GM18499 (cell line): ENCODE data around the gene PCDH9.

Experiments used
- ATAC-seq: cut with Tn5 transposase; IDR thresholded peaks from one replicate; pipeline ENCODE4 v1.9.1; 2021; ENCODE audit warnings: moderate number of reproducible peaks; ENCODE audit not compliant: insufficient read depth, unreplicated experiment

Gene PCDH9

DNA sequence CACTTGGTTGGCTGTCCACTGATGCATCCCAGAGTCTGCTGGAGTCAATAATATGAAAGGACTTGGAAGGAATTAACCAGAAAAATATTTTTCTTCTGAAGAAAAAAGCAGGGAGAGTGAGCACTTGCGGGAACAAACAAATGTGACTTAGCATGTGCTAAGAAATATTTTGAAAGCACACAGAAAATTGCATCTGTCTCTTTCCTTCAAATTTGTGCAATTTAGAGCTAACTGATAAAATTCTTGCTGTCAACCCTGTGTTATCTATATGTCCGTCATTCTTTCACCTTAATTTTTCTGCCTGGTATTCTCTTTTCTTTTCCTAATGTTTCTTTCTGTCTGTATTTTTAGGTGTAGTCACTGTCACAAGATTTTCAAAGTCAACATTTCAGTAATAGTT, 852.6 kb downstream of the PCDH9 start:
- no peak for ATAC-seq

DNA sequence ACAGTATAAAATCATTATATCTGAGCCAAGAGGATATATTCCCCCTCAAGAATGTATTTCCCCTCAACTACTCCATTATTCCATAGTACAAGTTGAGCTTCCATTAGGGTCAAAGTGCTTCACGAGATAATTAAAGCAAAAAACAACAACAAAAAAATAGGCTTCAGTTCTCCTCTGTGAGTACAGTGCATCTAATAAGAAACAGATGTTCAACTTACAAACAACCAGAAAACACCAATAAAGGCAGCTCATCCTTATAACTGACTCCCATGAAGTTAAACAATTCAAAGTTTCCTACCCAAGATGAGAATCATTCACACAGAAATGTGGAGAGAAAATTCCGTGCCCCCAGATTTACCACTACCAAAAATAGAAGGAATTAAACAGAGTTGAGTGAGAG, 854.4 kb downstream of the PCDH9 start:
- ATAC-seq = no peak

DNA sequence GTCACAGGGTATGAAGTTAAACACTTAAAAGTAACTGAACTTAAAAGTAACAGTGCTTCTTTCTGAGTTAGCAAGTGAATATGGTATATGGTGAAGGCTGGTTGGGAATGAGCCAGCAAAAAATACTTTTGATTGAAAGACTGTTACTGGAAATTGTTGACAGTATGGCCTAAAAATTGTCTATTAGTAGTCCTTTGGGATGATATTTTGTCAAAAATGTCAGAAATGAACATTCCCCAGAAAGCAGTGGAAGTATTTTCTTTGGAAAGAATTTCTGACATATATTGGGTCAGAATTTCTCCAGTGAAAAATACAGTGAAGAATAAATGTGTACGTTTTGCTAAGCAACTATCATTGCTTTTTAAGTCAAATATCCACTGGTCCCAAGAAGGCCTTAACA, 860.5 kb downstream of the PCDH9 start:
- ATAC-seq = no peak

DNA sequence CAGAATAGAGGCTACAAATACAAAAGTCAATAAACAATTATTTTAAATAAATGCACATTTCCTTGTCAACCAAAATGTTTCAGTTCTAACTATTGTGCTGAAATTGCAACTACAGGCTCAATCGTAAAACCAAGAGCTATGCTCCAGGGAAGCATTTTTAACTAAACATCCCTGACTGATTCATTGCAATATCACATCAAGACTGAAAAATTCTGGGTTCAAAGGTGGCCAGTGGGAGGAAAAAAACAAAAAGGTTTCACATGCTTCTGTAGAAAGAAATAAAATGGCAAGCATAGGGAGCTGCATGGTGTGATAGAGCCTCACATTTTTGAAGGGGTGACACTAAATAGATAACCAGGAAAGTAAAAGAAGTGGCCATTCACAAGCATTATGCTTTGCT, 862.8 kb downstream of the PCDH9 start:
- no peak for ATAC-seq

DNA sequence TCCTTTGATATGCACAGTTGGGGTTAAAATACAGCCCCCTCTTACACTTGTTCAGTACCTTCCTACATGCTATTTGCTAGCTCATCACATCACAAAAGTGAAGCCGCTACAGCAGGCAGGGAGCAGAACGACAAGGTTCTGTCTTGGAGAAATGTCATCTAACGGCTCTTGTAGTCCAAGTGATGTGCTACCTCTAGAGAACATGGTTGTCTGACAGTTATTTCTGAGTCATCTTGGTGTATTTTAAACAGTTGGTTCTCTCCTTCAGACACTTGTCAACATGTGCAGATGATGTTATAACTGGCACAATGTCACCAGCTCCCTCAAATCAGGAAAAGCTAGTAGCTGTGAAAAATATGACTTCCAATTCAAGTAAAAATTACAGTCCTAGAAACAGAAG, 865.0 kb downstream of the PCDH9 start:
- ATAC-seq = no peak

DNA sequence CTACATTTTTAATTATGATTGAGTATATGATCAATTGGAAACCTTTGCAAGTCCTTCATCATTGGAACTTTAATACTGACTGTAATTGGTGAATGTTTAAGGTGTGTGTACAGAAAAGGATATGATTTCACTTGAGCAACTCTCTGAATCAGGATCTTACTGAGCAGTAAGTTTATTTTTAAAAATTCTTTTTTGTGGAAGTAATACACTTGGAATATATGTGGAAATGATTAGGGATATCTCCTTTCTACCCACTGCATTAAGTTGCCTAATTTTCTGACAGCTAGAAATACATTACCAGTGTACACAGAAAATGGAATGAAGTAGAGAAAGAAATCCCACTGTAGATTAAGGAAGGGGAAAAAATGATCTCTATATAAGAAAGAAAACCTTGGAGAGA, 865.8 kb downstream of the PCDH9 start:
- no peak for ATAC-seq

DNA sequence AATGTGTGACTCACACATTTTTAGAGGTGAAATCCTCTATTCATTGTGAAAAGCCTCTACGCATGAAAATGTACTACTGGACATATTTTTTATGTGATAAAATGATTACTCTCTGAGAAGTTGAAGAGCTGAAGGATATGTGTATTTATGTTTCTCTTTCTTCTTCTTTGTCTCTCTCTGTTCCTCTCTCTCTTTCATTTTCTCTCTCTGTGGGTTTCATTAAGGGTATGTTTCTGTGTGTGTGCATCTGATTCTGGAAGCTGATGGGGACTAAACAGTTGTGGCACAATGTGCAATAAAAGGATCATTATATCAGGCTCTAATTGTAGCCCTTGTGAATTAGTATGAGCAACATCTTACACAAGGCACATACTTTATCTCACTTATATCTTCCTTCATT, 867.7 kb downstream of the PCDH9 start:
- ATAC-seq = no peak

DNA sequence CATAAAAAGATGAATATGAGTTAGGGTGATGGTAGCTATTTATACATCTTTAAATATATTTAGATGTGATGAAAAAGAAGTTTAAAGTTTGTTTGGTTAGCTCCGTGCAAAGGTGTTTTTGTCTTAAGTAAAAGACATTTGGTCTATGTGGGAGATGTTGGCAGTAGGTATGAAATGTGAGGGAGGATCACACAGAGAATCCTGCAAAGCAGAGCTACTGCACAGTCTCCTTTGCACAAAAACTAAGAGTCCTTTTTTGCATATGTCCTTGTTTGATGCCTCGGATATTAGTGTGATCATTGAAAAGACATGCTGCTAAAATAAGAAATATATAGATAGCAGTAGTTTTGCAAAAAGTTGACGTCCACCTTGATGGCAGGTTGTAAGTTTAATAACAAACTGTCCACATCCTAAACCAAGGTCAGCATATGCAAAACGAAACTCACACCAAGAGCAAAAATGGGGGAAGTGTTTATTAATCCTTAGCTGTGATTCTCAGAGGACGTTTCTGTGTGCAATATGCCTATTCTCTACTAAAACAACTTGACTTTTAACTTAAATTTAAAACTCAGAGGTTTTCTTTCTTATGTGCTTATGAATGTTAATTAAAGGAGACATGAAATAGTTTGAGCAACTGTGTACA, 870.1 kb downstream of the PCDH9 start:
- no peak for ATAC-seq

DNA sequence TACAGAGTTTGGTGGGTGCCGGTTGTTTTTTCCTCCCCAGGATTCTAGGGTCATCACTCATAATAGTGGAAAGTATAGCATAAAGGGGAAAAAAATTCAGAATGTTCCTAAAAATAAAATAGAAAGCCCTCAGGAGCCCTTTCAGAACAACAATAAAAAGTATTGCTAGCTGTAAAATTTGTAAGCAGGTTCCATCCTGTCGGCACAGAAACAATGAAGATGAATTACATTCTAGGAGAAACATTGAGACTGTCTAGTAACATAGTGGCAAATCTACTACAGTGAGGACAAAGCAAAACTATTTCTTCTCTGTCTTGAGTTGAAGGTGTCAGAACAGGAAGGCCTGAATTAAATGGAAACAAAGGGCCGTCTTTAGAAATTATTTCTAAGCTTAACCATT, 870.7 kb downstream of the PCDH9 start:
- no peak for ATAC-seq

DNA sequence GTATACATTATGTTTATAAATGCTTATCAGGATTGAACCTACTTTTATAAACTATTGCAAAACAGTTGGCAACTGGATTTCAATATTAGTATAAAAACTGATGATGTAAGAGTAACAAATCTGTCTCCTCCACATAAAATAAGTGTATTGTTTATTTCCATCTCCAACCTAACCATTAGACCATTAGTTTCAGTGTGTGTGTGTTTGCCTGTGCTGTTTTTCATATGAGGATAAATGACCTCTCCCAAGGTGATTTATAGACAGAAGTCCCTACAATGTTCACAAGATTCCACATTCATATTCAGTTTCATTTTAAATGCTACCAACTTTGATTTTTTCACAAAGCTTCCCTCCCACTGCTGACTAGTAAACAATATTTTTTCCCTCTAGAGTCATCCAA, 871.6 kb downstream of the PCDH9 start:
- no peak for ATAC-seq

DNA sequence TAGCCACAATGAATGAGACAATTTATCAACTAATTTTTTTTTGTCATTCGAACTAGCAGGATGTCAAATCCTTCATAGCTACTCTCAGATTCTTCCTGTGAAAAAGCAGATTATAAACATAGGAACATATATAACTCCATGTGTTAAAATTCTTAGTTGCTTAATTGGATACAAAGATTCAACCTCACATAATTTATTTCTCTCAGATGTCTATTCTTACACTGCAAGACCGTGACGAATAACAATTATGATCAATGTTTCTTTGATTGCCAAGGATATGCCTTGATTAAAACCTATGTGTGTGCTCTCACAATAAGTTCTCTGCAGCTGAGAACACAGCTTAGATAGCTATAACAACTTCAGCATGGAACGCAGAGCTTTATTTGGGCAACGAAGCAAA, 872.7 kb downstream of the PCDH9 start:
- no peak for ATAC-seq

DNA sequence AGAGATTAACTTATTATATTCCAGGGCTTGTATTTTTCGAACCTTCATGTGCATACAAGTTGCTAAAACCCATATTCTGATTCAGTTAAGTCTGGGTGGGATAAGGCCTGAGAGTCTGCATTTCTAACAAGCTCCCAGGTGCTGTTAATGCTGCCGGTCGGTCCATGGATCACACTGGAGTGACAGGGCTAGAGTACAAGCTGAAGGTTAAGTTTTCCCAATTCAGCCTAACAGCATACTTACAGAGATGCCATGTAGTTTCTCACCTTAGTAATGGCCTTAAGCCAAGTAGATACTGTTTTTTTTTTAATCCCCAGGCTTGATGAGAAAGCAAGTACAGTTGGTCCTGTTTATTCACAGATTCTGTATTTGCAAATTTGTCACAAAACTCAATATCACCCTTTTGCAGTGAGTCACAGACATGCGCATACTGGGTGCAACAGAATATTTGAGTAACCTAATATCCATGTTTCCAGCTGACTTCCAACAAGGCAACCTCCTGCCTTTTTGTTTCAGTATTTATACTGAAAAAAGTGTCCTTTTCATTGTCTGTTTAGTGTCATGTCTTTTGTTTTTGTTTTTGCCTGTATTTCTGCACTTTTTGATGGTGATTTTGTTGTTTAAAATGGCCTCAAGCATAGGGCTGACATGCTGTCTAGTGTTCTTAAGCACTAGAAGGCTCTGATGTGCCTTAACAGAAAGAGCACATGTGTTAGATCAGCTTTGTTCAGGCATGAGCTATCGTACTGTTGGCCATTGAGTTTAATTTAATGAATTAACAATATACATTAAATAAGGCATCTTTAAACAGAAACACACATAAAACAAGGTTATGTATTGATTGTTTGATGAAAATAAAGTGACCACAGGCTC, 875.0 kb downstream of the PCDH9 start:
- ATAC-seq = no peak

DNA sequence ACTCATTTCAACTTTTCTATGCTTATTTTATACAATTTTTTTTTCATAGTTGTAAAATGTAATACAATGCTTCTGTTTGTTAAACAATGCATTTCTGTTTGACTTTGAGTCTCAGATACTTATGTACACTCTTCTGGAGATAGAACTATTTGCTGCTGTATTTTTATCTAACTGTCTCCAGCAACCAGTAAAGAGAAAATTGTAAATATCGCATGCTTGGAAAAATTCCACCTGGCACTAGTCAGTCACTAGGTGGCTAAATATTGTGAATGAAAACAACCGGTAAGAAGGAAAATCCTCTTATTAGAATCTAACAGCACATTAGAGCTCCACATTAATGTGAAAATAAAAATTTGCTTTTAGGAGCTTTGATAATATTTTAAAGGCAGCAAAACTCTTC, 876.5 kb downstream of the PCDH9 start:
- ATAC-seq = no peak

DNA sequence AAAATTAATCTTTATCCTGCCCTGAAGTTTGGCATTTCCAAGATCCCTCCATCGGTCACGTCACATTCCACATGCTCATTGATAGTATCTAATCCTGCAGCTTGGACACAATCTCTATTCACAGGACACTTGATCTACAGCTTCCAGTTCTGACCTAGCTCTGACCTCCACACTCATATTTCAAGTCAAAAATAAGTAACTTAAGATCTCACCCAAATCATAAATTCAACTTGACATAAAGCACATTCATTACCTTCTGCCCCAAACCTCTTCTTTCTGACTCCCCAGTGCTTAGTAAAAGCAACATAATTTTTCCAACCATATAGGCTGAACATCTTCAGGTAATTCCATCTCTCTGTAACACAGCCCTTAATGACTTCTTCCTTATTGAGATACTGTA, 880.2 kb downstream of the PCDH9 start:
- no peak for ATAC-seq

DNA sequence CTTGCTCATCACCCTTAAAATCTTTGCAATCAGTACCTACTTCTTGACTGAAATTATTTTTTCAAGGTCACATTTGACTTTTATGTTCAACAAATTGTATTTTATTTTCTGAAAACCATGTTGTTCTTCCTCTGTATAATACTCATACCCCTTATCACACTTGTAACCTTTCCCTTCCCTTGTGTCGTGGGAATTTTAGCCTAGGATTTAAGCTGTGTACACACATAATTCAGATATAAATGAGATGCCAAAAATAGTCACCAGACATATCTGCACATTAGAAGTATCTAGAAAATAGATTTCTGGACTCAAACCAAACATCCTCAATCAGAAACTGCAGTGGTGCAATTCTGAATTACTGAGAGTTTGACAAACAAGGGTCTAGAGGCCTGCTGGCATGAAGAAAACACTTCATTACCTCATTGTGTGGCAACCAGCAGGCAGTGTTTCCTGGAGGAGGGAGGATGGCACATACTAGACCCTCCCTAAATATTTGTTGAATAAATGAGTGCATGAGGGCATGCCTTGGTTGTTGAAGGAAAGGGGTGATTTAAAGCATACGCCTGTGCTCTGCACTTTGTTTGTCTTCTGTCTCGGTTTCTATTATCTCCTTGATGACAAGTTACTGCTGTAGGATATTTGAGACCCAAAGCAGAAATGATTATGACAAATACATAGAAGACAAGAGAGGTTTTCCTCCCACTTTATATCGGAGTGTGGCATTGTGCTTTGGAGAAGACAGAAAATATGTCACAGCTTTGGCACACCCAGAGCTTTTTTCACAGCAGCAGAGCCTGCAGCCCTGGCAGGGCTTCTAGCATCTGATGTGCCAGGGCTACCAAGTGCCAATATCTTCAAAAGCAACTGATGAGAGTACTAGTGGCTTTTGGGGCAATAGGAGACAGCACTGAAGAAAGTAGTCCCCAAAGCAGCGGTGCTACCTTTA, 881.1 kb downstream of the PCDH9 start:
- ATAC-seq = no peak

DNA sequence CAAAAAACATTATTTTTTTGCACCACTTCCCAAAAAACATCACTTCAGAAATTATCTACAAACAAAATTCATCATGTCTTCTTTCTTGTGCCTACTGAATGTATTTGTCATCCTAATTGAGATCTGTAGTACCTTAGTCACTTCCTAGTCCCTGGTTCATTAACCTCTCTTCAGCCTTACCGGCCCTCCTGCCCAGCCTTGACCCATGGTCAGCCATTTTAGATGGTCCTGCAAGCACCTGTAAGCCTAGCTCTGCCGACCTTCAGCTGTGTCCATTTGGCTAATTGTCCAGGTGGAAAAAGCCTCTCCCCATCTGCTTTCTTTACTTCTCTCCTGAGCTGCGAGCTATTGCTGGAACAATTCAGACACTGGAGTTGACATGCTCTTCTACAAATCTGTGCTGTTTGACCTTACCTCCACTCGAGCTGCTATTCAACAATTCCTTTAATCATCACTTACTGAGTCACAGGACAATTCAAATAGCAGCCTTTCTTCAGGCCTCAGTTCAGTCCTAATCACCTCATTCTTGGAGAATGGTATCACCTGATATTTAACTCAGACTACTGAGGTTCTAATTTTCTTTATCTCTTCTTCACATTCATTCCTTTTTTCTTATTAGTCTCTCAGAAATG, 882.5 kb downstream of the PCDH9 start:
- no peak for ATAC-seq

DNA sequence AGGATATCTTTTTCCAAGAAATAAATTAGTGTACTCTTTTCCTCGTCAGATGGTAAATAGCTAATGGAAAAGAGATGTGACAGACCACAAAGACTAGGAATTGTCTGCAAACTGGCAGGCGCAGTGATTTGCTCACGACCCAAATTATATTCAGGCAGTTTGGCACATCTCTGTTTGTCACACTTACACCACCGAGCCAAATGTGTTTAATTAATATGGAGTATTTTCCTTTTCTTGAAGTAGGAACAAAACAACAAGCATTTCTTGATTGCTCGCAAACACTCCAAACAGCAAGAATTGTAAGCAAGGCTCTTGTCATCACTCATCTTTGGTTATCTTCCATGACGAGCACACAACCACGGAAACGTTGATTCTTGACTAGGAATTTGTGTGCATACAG, 884.2 kb downstream of the PCDH9 start:
- no peak for ATAC-seq

DNA sequence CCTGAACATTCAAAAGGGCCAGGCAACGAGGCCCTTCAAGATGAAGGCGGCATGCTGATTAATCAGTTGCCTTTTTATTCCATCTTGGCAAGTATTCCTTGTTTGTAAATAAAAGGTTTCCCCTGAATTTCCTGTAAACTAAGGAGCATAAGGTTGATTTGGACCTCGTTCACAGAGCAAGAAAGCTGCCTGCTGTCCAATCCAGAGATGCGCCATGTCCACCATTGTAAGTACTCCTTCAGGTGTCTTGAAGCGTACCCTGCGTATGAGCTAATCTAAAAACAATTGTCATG, 884.7 kb downstream of the PCDH9 start:
- ATAC-seq = no peak

DNA sequence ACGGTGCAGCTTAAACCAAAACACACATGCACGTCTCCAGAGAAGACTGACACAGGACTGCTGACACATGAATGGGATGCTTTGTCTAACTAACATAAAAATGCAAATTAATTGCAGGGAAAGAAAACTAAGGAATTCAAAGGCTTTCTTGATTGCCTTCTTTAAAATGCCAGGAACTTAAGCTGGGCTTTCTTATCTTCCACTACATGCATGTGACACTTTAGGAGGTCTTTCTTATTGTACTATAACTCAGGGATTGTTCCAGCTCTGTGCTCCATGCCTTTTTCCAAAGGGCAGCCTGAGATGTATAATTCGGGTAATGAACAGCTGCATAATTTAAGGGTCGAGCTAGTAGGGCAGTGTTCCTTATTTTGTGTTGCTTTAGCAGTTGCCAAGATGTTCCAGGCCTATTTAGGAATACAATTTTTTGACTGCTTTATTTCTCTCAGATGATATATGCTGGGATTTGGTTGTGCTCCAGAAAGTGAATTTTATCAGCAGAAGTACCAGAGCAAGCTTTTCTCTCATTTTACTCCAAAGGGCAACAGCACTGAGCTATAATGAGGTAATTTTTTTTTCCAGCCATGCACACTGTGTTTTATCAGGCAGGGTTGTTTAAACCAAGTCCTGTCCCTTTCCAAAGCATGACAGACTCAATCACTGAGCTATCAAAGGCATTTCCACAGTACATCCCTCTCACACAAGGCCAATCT, 885.2 kb downstream of the PCDH9 start:
- ATAC-seq = no peak

DNA sequence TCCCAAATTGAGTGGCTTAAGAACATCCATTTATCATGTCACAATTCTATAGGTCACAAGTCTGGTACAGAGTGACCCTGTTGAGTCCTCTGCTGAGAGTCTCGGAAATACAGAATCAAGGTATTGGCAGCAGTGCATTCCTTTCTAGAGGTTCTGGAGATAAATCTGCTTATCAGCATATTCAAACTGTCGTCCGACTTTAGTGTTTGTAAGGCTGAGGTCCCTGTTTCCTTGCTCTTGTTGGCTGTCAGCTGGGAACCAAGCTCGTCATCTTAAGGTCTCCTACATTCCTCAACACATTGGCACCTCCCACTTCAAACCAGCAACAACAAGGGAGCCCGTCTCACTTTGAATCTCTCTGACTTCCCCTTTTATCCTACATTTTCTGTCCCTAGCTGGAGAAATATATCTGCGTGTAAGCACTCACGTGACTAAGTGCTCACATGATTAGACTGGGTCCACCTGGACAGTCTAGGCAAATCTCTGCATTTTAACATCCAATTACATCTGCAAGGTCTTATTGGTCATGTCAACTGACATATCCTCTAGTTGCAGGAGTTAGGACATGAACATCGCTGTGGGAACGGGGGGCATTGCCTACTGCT, 886.8 kb downstream of the PCDH9 start:
- ATAC-seq = no peak
